GM21360 (cell line): Measurements from ENCODE around the gene LSM14B.
"Not testable (repeated sequence)": the region's sequence is repeated elsewhere in the genome, so short reads cannot be mapped to it uniquely, and the experiment has no call there.

Source experiments
- ATAC-seq: cut with Tn5 transposase; IDR thresholded peaks from one replicate; pipeline ENCODE4 v1.9.1; 2021; ENCODE audit warnings: mild to moderate bottlenecking, moderate library complexity; ENCODE audit not compliant: unreplicated experiment

Gene LSM14B

DNA sequence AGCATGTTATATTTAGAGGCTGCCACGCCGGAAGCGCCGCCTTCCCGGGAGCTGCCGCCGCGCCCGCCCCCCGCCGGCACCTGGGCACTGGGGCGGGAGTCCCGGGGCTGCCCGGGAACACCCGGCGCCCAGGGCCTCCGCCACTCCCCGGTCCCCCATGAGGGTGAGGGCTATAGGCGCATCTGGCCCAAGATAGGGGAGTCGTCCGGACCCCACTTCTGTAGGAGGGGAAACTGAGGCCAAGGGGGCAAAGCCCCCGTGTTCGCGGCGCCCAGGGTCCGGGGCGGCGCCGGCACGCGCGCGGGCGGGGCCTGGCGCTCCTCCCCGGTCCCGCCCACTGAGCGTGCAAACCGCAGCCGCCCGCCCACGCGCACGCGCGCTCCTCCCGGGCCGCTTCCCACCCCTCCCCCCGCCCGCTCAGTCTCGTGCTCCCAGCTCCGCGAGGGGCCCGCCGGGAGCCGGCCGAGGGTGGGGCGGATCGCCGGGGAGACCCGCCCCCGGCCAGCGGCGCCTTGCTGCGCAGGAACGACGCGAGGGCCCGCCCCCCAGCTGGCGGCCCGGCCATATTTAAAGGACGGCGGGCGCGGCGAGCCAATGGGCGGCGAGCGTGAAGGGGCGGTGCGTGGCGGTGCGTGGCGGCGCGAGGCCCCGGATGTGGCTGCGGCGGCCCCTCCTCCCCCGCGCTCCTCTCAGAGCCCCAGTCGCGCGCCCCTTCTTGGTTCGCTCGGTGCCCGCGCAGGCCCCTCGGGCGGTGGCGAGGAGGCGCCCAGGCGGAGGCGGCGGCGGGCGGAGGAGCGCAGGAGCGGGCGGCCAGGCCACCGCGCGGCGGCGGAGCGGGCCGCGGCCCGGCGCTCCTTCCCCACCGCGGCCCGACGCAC, at the start of gene LSM14B:
Gene LSM14B (plus strand): TSS at position 700 of the 878 bp plus-strand sequence. CDS start 192 bp downstream, outside the sequence.
- ATAC-seq: peak; percentile 78

DNA sequence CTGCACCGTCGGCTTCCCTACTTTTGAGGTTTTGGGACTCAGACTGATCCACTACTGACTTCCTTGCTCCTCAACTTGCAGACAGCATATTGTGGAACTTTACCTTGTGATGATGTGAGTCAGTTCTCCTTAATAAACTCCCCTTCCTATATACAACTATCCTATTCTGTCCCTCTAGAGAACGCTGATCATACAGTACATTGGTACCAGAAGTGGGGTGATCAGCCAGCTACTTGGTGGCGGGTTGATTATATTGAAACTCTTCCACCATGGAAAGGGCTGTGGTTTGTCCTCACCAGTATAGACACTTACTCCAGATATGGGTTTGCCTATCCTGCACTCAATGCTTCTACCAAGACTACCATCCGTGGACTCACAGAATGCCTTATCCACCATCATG, 49.0 kb upstream of the LSM14B start:
- ATAC-seq: no peak

DNA sequence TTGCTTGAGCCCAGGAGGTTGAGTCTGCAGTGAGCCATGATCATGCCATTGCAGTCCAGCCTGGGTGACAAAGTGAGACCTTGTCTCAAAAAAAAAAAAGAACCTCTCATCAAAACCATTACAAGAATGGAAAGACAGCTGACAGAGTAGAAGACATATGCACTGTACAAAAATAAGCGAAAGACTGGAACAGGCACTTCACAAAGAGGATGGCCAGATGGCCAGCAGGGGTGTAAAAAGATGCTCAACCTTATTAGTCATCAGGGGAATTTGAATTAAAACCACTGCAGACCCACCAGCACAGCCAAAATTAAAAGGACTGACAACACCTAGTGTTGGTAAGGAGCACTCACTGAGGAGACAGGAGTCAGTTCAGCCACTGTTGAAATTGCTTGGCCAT, 43.1 kb upstream of the LSM14B start:
- ATAC-seq: no peak

DNA sequence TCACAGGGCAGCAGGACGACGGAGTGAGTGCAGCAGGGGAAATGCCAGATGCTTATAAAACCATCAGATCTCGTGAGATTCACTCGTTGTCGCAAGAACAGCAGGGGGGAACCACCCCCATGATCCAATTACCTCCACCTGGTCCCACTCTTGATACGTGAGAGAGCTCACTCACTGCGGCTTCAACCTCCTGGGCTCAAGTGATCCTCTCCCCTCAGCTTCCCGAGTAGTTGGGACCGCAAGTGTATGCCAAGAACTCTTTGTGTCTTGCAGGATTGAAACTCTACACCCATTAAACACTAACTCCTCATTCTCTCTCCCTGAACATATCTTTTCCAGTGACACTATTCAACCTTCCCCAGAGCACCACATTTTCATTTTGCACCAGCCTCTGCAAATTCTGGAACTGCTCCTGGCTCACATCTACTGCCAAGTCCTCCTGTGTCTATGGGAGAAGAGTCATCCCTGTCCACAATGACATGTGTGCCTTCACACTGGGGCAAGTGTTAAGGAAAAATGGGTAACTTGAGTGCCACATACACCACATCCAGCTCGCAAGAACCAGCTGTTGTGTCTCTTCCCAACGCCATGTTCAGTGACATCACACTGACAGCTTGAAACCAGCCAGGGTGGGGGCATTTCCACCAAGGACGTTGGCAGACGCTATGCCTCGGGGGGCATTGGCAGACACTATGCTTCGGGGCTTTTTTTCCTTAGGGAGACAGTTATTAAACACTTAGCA, 41.9 kb upstream of the LSM14B start:
- ATAC-seq: no peak

DNA sequence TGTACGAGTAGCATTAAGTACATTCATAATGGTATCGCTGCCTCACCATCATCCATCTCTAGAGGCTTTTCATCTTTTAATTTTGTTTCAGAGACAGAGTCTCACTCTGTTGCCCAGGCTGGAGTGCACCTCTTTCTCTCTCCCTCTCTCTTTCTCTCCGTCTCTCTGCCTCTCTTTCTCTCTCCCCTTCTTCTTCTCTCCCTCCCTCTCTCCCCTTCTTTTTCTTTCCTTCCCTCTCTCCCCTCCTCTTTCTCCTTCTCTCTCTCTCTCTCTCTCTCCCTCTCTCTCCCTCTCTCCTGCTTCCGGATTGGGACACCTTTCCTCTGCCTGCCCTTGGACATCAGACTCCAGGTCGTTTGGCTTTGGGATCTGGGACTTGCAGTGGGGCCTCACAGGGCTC, 39.0 kb upstream of the LSM14B start:
- ATAC-seq: no peak

DNA sequence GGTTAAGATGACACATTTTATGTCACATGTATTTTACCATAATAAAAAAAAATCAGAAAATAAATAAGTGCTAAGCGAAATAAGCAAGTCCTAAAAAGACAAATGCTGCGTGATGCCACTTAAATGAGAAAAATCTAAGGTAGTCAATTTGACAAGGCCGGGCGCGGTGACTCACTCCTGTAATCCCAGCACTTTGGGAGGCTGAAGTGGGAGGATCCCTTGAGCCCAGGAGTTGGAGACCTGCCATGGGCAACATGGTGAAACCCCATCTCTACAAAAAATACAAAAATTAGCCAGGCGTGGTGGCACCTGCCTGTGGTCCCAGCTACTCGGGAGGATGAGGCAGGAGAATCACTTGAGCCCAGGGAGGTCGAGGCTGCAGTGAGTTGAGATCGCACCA, 38.1 kb upstream of the LSM14B start:
- ATAC-seq: not testable (repeated sequence)

DNA sequence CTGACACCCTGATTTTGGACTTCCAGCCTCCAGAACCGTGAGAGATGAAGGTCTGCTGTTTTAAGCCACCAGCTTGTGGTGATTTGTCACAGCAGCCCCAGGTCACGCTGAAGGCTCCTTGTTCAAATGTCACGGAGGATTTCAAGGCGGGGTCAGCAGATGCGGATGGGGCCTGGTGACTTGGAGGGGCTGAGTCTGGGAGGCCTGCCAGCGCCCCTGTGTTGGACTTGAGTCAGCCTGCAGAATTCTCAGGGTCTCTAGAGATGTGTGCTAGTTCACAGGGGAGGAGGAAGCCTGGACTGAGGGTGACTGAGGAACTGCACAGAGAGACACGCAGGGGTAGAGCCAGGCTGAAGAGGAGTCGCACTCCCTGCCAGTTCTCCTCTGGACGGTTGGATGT, 37.1 kb upstream of the LSM14B start:
- ATAC-seq: no peak

DNA sequence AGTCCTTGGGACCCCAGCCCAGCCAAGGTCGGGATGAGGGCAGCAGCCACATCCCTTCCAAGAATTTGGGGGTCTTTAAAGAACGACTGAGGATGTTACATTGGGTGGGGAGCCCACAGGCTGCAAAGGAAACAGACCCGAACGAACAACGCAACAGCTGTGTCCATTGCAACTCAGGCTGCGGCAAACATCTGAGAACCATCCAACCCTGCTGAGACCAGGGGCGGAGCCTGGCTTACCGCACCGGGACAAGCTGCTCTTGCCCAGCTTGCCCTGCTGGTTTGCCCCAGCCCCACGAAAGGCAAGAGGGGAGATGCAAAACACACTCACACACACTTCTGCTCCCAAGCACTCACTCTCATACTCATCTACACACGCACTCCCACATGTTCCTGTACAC, 35.0 kb upstream of the LSM14B start:
- no peak for ATAC-seq

DNA sequence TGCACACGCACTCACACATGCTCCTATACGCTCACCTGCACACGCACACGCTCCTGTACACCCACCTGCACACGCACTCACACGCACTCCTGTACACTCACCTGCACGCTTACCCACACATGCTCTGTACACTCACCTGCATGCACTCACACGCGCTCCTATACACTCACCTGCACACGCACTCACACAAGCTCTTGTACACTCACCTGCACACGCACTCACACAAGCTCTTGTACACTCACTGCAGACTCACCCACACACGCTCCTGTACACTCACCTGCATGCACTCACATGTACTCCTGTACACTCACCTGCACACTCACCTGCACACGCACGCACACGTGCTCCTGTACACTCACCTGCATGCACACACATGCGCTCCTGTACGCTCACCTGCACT, 34.6 kb upstream of the LSM14B start:
- ATAC-seq: no peak

DNA sequence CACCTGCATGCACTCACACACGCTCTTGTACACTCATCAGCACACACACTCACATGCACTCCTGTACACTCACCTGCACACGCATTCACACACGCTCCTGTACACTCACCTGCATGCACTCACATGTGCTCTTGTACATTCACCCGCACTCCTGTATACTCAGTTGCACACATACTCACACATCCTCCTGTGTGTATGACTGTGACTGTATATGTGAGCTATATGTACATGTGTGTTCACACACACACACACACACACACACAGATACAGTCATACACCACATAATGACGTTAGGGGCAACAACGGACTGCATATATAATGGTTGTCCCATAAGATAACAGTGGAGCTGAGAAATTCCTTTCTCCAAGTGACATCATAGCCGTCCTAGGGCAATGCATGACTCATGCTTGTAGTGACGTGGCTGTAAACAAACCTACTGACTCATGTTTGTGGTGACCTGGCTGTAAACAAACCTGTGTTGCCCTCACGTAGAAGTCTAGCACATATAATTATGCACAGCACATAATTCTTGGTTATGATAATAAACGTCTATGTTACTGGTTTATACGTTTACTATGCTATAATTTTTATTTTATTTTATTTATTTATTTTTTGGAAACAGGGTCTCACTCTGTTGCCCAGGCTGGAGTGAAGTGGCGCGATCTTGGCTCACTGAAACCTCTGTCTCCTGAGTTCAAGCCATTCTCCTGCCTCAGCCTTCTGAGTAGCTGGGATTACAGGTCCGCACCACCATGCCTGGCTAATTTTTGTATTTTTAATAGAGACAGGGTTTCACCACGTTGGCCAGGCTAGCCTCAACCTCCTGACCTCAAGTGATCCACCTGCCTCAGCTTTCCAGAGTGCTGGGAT, 33.8 kb upstream of the LSM14B start:
- no peak for ATAC-seq

DNA sequence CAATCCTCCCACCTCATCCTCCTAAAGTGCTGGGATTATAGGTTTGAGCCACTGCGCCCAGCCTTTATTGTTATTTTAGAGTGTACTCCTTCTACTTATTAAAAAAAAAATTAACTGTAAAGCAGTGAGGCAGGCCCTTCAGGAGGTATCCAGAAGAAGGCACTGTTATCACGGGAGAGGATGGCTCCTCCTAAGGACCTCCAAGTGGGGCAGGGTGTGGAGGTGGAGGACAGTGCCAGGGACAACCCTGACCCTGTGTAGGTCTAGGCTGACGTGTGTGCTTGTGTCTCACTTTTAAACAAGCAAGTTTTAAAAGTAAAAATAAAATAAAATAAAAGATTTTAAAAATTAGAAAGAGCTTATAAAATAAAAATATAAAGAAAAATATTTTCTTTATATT, 32.9 kb upstream of the LSM14B start:
- ATAC-seq: no peak

DNA sequence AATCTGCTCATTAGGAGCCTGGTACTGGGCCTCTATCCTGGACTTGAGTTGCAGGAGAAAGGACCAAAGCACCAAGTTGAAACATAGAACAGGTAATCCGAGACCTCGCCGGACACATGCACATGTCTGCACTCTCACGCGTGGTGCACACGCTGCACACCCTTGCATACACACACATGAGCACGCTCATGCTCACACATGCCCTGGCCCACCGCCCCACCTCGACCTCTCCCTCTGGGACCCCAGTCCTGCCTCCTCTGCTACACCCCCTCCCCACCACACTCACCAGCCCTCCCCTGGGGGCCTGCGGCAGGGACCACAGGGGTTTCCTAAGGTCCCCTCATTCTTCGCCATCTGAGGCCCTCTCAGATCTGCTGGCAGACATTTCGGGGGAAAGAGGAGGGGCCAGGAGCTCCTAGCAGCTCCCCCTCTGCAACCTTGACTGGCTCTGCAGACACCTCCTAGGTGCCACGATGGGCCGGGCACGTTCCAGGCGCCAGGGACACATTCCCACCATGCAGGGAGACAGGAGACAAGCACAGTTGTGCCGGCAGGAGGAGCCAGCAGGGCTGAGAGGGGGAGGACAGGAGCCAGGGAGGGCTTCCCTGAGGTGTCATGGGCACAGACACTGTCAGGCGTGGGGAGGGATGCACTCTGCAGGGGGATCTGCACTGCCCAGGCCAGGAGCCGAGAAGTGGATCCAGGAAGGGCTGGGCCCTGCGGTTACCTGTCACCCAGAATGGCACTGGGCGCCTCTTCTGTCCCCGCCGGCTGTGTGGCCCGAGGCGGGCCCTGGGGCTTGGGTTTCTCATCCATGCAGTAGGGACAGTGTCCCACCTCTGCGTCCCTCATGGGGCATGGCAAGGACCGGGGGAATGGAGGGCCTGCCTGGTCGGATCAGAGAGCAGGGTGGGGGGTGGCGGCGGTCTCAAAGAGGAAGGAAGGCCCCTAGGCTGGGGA, 25.6 kb upstream of the LSM14B start:
- ATAC-seq: no peak

DNA sequence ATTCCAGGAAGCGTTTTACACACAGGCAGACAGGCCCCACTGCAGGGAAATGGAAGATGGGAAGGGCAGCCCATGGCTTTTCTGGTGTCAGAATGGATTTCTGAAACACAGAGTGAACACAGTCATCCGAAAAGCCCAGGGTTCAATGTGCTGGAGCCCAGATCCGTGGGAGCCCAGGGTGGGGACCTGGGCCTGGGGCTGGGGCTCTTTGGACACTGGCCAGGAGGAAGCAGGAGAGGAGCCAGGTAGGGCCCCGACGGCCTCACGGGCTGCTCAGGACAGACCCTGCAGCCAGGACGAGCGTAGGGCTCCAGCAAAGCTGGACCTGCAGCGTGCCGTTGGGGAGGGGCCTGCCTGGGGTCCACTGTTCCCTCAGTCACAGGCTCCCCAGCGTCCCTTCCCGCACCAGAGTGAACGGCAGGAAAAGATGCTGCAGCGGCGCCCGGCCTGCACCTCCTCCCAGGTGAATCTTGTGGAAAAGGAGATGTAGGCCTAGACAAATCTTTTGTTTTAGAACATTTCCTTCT, 24.3 kb upstream of the LSM14B start:
- no peak for ATAC-seq

DNA sequence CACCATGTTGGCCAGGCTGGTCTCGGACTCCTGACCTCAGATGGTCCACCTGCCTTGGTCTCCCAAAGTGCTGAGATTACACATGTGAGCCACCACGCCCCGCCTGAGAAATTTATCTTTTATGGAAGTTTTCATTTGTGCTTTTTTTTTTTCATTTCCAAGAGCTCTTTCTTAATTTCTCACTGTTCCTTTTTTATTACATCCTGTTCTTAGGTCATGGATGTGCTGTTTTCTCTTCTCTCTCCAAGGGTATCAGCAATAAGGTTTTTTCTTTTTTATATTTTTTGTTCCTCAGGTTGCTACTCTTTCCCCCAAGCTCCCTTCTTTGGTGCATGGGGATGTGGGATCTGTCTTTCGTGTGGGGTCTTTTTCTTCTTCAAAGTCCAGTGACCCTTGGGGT, 21.2 kb upstream of the LSM14B start:
- no peak for ATAC-seq

DNA sequence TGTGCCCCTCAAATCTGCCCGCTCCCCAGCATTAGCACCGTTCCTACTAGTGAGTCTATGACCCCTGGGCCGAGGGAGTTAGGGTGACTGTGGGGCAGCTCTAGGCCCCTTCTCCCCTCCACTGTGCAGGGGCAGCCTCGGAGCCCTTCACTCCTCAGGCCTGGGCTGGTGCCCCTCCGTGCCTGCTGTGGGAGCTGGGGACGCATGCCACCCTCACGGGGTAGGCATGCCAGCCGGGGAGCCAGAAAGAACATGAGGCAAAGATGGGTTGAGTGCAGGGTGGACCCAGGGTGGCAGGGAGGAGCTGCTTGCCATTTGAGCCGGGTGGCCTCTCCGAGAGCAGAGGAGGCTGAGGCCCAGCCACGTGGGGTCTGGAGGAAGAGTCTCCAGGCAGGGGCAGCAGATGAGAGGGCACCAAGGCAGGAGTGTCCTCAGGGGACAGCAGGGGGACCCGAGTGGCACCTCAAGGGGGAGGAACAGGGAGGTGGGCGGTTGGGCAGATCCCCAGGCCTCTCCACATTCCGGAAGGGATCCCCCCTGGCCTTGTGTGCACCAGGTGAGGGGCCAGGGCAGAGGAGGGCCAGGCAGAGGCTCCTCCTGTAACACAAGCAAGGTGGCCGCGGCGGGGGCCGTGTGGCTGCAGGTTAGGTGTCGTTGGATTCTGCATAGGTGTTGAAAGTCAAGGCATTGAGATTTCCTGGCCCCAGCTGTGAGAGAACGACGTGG, 18.6 kb upstream of the LSM14B start:
- no peak for ATAC-seq

DNA sequence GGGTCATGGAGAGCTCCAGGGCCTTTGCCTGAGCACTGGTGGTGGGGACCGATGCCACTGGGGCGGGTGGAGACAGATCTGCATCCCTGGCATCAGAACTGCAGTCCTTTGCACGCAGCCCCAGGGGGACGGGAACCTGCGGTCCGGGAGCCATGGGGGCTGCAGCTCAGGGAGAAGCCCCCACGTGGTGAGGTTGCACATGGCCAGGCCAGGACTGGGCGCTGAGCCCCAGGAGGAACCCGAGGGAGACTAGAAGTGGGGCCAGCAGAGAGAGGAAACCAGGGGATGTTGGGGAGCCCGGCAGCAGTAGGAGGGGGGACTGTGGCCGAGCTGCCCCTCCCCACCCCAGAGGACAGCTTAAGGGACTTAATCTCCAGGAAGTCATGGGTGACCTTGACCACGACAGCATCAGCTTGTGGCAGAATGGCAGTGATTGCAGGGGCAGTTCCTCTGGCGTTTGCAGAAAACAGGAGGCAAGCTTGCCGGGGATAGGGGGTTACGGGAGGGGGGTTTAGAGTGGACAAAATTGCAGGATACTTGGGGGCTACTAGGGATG, 18.0 kb upstream of the LSM14B start:
- ATAC-seq: no peak

DNA sequence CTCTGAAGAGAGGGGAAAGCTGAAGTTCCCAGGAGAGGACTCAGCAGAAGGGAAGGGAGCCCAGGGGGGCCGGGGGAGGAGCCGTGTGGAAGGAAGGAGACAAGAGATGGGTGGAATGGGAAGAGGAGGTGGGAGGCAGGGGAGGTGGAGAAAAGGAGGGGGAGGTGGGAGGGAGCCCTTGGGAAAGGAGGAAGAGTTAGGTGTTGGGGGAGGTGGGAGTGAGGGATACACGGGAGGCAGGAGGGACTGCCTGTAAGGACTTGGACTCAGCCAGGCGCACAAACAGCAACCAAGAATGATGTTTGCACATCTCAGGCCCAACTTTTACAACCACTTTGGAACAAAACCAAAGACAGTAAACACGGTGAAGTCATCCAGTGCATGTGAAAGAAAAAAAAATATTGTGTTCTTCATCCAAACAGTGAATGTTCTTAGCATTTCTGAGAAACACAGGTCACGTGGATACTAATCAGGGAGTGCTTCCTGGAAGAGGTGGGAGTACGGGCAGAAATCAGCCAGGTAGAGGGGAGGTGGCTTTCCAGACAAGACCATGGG, 17.4 kb upstream of the LSM14B start:
- no peak for ATAC-seq

DNA sequence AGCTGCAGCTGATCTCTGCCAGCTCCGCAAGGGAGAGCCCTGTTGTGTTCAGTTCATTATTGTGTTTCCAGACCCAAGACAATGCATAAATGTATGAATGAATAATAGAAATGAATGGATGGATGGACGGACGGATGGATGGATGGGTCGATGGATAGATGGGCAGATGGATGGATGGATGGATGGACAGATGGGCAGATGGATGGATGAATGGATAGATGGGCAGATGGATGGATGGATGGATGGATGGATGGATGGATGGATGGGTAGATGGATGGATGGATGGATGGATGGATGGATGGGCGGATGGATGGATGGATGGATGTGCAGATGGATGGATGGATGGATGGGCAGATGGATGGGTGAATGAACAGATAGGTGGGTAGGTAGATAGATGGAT, 16.7 kb upstream of the LSM14B start:
- no peak for ATAC-seq

DNA sequence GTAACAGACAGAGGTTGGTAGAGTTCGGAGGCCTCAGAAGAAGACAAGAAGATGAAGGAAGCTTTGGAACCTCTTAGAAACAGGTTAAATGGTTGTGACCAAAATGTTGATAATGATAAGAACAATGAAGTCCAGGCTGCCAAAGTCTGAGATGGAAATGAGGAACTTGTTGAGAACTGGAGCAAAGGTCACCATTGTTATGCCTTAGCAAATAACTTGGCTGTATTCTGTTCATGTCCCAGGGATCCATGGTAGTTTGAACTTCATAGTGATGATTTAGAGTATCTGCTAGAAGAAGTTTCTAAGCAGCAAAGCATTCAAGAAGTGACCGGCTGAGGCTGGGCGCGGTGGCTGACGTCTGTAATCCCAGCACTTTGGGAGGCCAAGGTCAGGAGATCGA, 11.1 kb upstream of the LSM14B start:
- no peak for ATAC-seq
